Chondrocyte (in vitro differentiated cells): ENCODE measurements around the gene LYL1. TPM values are rescaled to one million over a fixed set of nuclear protein-coding genes. Genes with fewer than 3 reads are reported as not detected.

Experiments
- DNase-seq: peaks from one replicate; pipeline ENCODE4 v3.0.0; 2021; ENCODE audit warnings: mixed read lengths, low spot score
- H3K27ac Mint-ChIP-seq: one replicate; pipeline ENCODE4 v1.8.0; 2021; ENCODE audit warnings: mild to moderate bottlenecking, moderate library complexity, mixed read lengths; ENCODE audit not compliant: unreplicated experiment
- H3K27me3 Mint-ChIP-seq: 2 replicates; pipeline ENCODE4 v1.8.0; 2021; ENCODE audit warnings: low read depth, mixed read lengths
- H3K36me3 Mint-ChIP-seq: 2 replicates; pipeline ENCODE4 v1.8.0; 2021; ENCODE audit warnings: low read depth, mixed read lengths
- H3K4me1 Mint-ChIP-seq: 2 replicates; pipeline ENCODE4 v1.8.0; 2021; ENCODE audit warnings: low read depth, mild to moderate bottlenecking, mixed read lengths
- H3K4me3 Mint-ChIP-seq: one replicate; pipeline ENCODE4 v1.8.0; 2021; ENCODE audit warnings: mild to moderate bottlenecking, moderate library complexity, mixed read lengths; ENCODE audit not compliant: unreplicated experiment
- H3K9me3 Mint-ChIP-seq: 2 replicates; pipeline ENCODE4 v1.8.0; 2021; ENCODE audit warnings: low read depth, mixed read lengths
- CTCF ChIP-seq: fragments of 200-600 bp; sonication (generic); IDR thresholded peaks from 2 replicates; pipeline ENCODE4 v1.5.0; 2021; ENCODE audit warnings: antibody characterized with exemption, mild to moderate bottlenecking, moderate library complexity
- total RNA-seq: library from RNA; stranded (reverse); gene quantifications from 3 replicates; pipeline ENCODE4 v1.2.1, GENCODE V29; 2021

The LYL1 gene
- total RNA-seq, 1 donor from 2014 or later, result 0.47 TPM

GRCh38 chr19:13079542-13079986 lies 23.1 kb downstream of the LYL1 start:
- peak; percentile 9 for TF ChIP-seq CTCF
- DNase-seq, result no peak
- no peaks in the 10 kb centered on the region for H3K9me3 Mint-ChIP-seq
- H3K4me1 Mint-ChIP-seq, result peaks cover 40% of the 10 kb centered on the region
- H3K36me3 Mint-ChIP-seq, result peaks cover 23% of the 10 kb centered on the region
- H3K27me3 Mint-ChIP-seq, result no peaks in the 10 kb centered on the region
- no peak overlapping the region for H3K4me3 Mint-ChIP-seq
- peak overlapping the region; percentile 45 for H3K27ac Mint-ChIP-seq

- H3K27ac Mint-ChIP-seq, result peak overlapping the region; percentile 51
- no peak overlapping the region for H3K4me3 Mint-ChIP-seq
- TF ChIP-seq CTCF, result no peak
- no peaks in the 10 kb centered on the region for H3K9me3 Mint-ChIP-seq
- peaks cover 40% of the 10 kb centered on the region for H3K4me1 Mint-ChIP-seq
- DNase-seq, result no peak
- no peaks in the 10 kb centered on the region for H3K27me3 Mint-ChIP-seq
- H3K36me3 Mint-ChIP-seq, result peaks cover 21% of the 10 kb centered on the region
Observed at GRCh38 chr19:13078897-13079541, 23.6 kb downstream of the LYL1 start.

- no peak for TF ChIP-seq CTCF
- no peak overlapping the region for H3K27ac Mint-ChIP-seq
- no peak for DNase-seq
- no peaks in the 10 kb centered on the region for H3K27me3 Mint-ChIP-seq
- peaks cover 35% of the 10 kb centered on the region for H3K4me1 Mint-ChIP-seq
- H3K4me3 Mint-ChIP-seq, result no peak overlapping the region
- H3K36me3 Mint-ChIP-seq, result peaks cover 24% of the 10 kb centered on the region
- H3K9me3 Mint-ChIP-seq, result no peaks in the 10 kb centered on the region
Observed at GRCh38 chr19:13078381-13078780, 24.3 kb downstream of the LYL1 start.

- Mint-ChIP-seq H3K4me1 (peaks cover 23% of the 10 kb centered on the region), H3K4me3 (no peak overlapping the region)
Observed at GRCh38 chr19:13077240-13077639, 25.4 kb downstream of the LYL1 start.

GRCh38 chr19:13076787-13077186 lies 25.9 kb downstream of the LYL1 start:
- Mint-ChIP-seq H3K4me3 (no peak overlapping the region), H3K27me3 (no peaks in the 10 kb centered on the region), H3K9me3 (no peaks in the 10 kb centered on the region), H3K4me1 (peaks cover 19% of the 10 kb centered on the region), H3K27ac (no peak overlapping the region), H3K36me3 (peaks cover 24% of the 10 kb centered on the region)
- DNase-seq, result no peak
- no peak for TF ChIP-seq CTCF

More at GRCh38 chr19:13077240-13077639, 25.4 kb downstream of the LYL1 start:
- no peak for TF ChIP-seq CTCF
- DNase-seq, result no peak
- Mint-ChIP-seq H3K9me3 (no peaks in the 10 kb centered on the region), H3K36me3 (peaks cover 27% of the 10 kb centered on the region), H3K27ac (no peak overlapping the region), H3K27me3 (no peaks in the 10 kb centered on the region)
